GM19397 (cell line): Measurements from ENCODE around the gene PLPPR1.
"Not testable (repeated sequence)": the region's sequence is repeated elsewhere in the genome, so short reads cannot be mapped to it uniquely, and the experiment has no call there.

ENCODE experiments used
- ATAC-seq: cut with Tn5 transposase; IDR thresholded peaks from one replicate; pipeline ENCODE4 v1.9.1; 2021; ENCODE audit warnings: mild to moderate bottlenecking, moderate library complexity; ENCODE audit not compliant: unreplicated experiment

Gene PLPPR1

GRCh38 chr9:101039581-101039980 lies 11.1 kb downstream of the PLPPR1 start:
- not testable (repeated sequence) for ATAC-seq

GRCh38 chr9:101047848-101048397 lies 19.4 kb downstream of the PLPPR1 start:
- no peak for ATAC-seq

GRCh38 chr9:101050650-101051049 lies 22.1 kb downstream of the PLPPR1 start:
- ATAC-seq = no peak

- no peak for ATAC-seq
These were observed 26.1 kb downstream of the PLPPR1 start for GRCh38 chr9:101054657-101055056.

GRCh38 chr9:101055516-101055915 lies 27.0 kb downstream of the PLPPR1 start:
- ATAC-seq = no peak

GRCh38 chr9:101062686-101063085 lies 34.2 kb downstream of the PLPPR1 start:
- no peak for ATAC-seq

- no peak for ATAC-seq
These were observed 34.7 kb downstream of the PLPPR1 start for GRCh38 chr9:101063192-101063591.

GRCh38 chr9:101064206-101064605 lies 35.7 kb downstream of the PLPPR1 start:
- ATAC-seq = no peak

- ATAC-seq = no peak
These were observed 37.4 kb downstream of the PLPPR1 start for GRCh38 chr9:101065930-101066329.

- ATAC-seq = no peak
These were observed 40.2 kb downstream of the PLPPR1 start for GRCh38 chr9:101068696-101069095.

GRCh38 chr9:101072259-101072658 lies 43.7 kb downstream of the PLPPR1 start:
- ATAC-seq = no peak

GRCh38 chr9:101073122-101073521 lies 44.6 kb downstream of the PLPPR1 start:
- ATAC-seq = no peak

GRCh38 chr9:101081641-101082040 lies 53.1 kb downstream of the PLPPR1 start:
- no peak for ATAC-seq

- ATAC-seq = no peak
These were observed 55.1 kb downstream of the PLPPR1 start for GRCh38 chr9:101083448-101084202.

- no peak for ATAC-seq
These were observed 58.9 kb downstream of the PLPPR1 start for GRCh38 chr9:101087426-101087825.

- ATAC-seq = no peak
These were observed 64.4 kb downstream of the PLPPR1 start for GRCh38 chr9:101092922-101093321.

GRCh38 chr9:101093620-101094019 lies 65.1 kb downstream of the PLPPR1 start:
- ATAC-seq = no peak

- ATAC-seq = no peak
These were observed 66.2 kb downstream of the PLPPR1 start for GRCh38 chr9:101094686-101095085.

GRCh38 chr9:101097210-101097609 lies 68.7 kb downstream of the PLPPR1 start:
- no peak for ATAC-seq

GRCh38 chr9:101098392-101098791 lies 69.9 kb downstream of the PLPPR1 start:
- no peak for ATAC-seq

- ATAC-seq = no peak
These were observed 85.8 kb downstream of the PLPPR1 start for GRCh38 chr9:101114317-101114716.

GRCh38 chr9:101115102-101115501 lies 86.6 kb downstream of the PLPPR1 start:
- ATAC-seq = no peak

GRCh38 chr9:101117161-101117560 lies 88.6 kb downstream of the PLPPR1 start:
- no peak for ATAC-seq
